ENCODE data around the gene EYA2.
"Not testable (repeated sequence)": the region's sequence is repeated elsewhere in the genome, so short reads cannot be mapped to it uniquely, and the experiment has no call there.

The EYA2 gene

DNA sequence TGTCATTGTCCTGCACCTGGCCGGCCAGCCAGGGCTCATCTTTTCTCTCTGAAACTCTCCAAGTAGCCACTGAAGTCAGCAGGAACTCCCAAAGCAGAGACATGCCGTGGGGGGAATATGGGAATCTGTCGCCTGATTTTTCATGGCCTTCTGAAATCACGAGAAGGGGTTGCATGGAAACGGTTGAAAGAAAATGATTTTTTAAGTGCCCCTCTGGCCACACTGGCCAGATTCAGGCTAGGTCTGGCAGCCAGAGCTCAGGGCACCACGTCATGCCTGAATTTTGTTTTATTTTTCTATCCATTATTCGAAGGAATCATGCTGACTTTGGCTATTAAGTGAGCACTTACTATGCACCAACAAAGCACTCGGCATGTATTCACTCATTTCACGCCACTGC is 65.2 kb downstream of the EYA2 start:
- TF ChIP-seq CTCF (IDR thresholded peaks at IDR 0.05; ENCODE audit: control insufficient read depth, extremely low read depth, insufficient read depth) = no peak
- H3K4me3 ChIP-seq (ENCODE audit: low read depth, low read length) = no peak overlapping the region

GRCh38 chr20:46960536-46960935 is 65.9 kb downstream of the EYA2 start:
- H3K4me3 ChIP-seq (ENCODE audit: low read depth, low read length) = no peak overlapping the region
- DNase-seq (ENCODE audit: low read depth) = no peak
- no peak for TF ChIP-seq CTCF (IDR thresholded peaks at IDR 0.05; ENCODE audit: control insufficient read depth, extremely low read depth, insufficient read depth)

More for the DNA sequence above, 65.2 kb downstream of the EYA2 start:
- DNase-seq (ENCODE audit: low read depth) = no peak

DNA sequence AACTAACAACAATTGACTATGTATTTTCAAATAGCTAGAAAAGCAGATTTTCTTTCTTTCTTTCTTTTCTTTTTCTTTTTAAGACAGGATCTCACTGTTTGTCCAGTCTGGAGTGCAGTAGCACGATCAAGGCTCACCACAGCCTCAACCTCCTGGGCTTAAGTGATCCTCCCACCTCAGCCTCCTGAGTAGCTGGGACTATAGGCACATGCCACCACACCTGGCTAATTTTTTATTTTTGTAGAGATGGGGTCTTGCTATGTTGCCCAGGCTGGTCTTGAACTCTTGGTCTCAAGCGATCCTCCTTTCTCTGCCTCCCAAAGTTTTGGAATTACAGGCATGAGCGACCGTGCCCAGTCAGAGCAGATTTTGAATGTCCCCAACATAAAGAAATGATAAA is 67.3 kb downstream of the EYA2 start:
- DNase-seq (ENCODE audit: low read depth); H3K4me3 ChIP-seq (ENCODE audit: low read depth, low read length): not testable (repeated sequence)

DNA sequence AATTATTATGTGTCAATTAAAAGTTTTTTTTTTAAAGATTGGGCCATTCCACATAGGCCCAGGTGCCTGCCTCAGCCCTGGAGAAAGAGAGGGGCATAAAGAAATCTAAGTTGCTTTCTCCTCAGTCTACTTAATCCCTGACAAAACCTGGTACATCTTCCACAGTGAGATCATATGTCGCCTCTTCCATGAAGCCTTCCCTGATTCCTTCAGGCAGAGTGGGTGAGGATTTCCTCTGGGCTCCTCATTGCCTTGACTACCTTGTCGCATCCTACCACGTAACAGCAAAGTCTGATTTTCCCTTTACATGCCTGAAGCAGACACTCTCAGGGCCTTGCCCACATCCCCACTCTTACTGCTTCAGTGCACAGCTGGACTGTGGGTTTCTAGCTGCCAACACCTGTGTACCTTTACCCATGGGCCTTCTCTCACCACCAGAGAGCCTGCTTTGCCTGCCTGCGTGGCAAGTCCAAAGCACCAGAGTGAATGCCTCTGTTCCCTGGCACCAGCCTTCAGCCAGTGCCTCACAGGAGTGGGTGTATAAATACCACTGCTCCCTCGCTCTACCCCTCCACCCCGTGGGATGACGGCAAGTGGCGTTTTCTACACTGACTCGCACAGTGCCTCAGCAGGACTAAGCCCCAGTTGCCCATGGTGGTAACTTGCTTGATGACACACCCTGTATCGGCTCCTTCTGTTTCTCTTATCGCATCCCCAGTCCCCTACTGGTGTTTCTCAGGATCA is 68.0 kb downstream of the EYA2 start:
- no peak for DNase-seq (ENCODE audit: low read depth)
- no peak overlapping the region for H3K4me3 ChIP-seq (ENCODE audit: low read depth, low read length)
- TF ChIP-seq CTCF (IDR thresholded peaks at IDR 0.05; ENCODE audit: control insufficient read depth, extremely low read depth, insufficient read depth) = no peak

DNA sequence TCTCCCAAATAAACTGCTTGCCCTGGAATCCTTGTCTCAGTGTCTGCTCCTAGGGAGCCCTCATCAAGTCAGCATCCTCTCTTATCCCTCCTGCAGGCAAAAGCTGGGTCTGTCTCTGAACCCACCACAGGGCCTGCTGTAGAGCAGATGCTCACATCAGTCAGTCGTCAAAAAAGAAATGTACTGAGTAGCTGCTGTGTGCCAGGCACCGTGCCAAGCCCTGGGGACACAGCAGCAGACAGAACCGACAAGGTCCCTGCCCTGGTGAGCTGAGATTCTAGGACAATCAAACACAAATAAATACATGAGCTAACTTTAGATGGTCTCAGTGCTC is 68.5 kb downstream of the EYA2 start:
- no peak for DNase-seq (ENCODE audit: low read depth)
- TF ChIP-seq CTCF (IDR thresholded peaks at IDR 0.05; ENCODE audit: control insufficient read depth, extremely low read depth, insufficient read depth) = no peak
- no peak overlapping the region for H3K4me3 ChIP-seq (ENCODE audit: low read depth, low read length)

GRCh38 chr20:46963758-46964617 is 69.3 kb downstream of the EYA2 start:
- DNase-seq (ENCODE audit: low read depth) = no peak
- H3K4me3 ChIP-seq (ENCODE audit: low read depth, low read length) = no peak overlapping the region
- no peak for TF ChIP-seq CTCF (IDR thresholded peaks at IDR 0.05; ENCODE audit: control insufficient read depth, extremely low read depth, insufficient read depth)

- H3K4me3 ChIP-seq (ENCODE audit: low read depth, low read length) = no peak overlapping the region
- TF ChIP-seq CTCF (IDR thresholded peaks at IDR 0.05; ENCODE audit: control insufficient read depth, extremely low read depth, insufficient read depth) = no peak
- DNase-seq (ENCODE audit: low read depth) = no peak
These were observed 70.2 kb downstream of the EYA2 start for GRCh38 chr20:46964618-46965455.

Data from LNCaP clone FGC (cell line).